HG03442 (cell line): ENCODE measurements around the gene OVOL1.
A peak's percentile ranks its signal among the peaks of the same experiment; 100 is the strongest.

Experiments used
- ATAC-seq: cut with Tn5 transposase; IDR thresholded peaks from one replicate; pipeline ENCODE4 v1.9.1; 2021; ENCODE audit warnings: mild to moderate bottlenecking, moderate library complexity; ENCODE audit not compliant: unreplicated experiment

OVOL1 gene

GRCh38 chr11:65777241-65777640 lies 9.6 kb upstream of the OVOL1 start:
- no peak for ATAC-seq

- ATAC-seq: no peak
Observed at GRCh38 chr11:65777821-65778361, 9.0 kb upstream of the OVOL1 start.

- no peak for ATAC-seq
Observed at GRCh38 chr11:65778431-65778900, 8.4 kb upstream of the OVOL1 start.

GRCh38 chr11:65778901-65779668 lies 7.8 kb upstream of the OVOL1 start:
- no peak for ATAC-seq

GRCh38 chr11:65779669-65779918 lies 7.3 kb upstream of the OVOL1 start:
- ATAC-seq: no peak

- ATAC-seq: peak; percentile 48
Observed at GRCh38 chr11:65779919-65780769, 6.7 kb upstream of the OVOL1 start.

GRCh38 chr11:65780770-65781151 lies 6.1 kb upstream of the OVOL1 start, which contains the start of gene AP5B1:
AP5B1 (minus strand) TSS chr11:65780976; CDS start chr11:65780591, 385 bp downstream.
- peak; percentile 44 for ATAC-seq

- peak; percentile 31 for ATAC-seq
Observed at GRCh38 chr11:65781152-65781961, 5.5 kb upstream of the OVOL1 start.

GRCh38 chr11:65781962-65782815 lies 4.7 kb upstream of the OVOL1 start:
- no peak for ATAC-seq

GRCh38 chr11:65782816-65783228 lies 4.0 kb upstream of the OVOL1 start:
- ATAC-seq: no peak

GRCh38 chr11:65785319-65786007 lies 1.4 kb upstream of the OVOL1 start:
- ATAC-seq: no peak

- ATAC-seq: no peak
Observed at GRCh38 chr11:65786008-65786785, 666 bp upstream of the OVOL1 start.

- no peak for ATAC-seq
Observed at GRCh38 chr11:65787649-65788622, 1.1 kb downstream of the OVOL1 start.

GRCh38 chr11:65788821-65789220 lies 2.0 kb downstream of the OVOL1 start:
- ATAC-seq: no peak

GRCh38 chr11:65789230-65790103 lies 2.6 kb downstream of the OVOL1 start:
- ATAC-seq: no peak

- no peak for ATAC-seq
Observed at GRCh38 chr11:65790104-65790901, 3.4 kb downstream of the OVOL1 start.
